GM19463 (cell line): ENCODE data around the gene MNAT1.
"Not testable (repeated sequence)": the region's sequence is repeated elsewhere in the genome, so short reads cannot be mapped to it uniquely, and the experiment has no call there.

Experiments used
- ATAC-seq: cut with Tn5 transposase; IDR thresholded peaks from one replicate; pipeline ENCODE4 v1.9.1; 2021; ENCODE audit warnings: mild to moderate bottlenecking, moderate library complexity; ENCODE audit not compliant: unreplicated experiment

Gene MNAT1

DNA sequence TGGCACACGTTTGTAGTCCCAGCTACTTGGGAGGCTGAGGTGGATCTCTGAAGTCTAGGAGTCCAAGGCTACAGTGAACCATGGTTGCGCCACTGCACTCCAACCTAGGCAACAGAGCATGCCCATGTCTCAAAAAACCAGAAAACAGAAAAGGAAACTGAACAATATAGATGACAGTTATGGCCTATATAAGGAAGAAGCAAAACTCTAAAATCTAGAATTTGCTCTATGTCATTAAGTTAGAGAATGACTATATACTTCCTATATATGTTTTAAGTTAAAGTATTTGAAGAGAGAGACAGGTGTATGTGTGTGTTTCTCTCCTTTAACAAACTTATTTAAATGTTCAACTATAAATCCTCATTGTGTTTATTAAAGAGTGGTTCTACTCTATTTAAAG is 65.8 kb downstream of the MNAT1 start:
- ATAC-seq = no peak

GRCh38 chr14:60803871-60804270 is 69.3 kb downstream of the MNAT1 start:
- no peak for ATAC-seq

GRCh38 chr14:60805841-60806430 is 71.4 kb downstream of the MNAT1 start:
- ATAC-seq = no peak

- no peak for ATAC-seq
Measured at GRCh38 chr14:60807247-60807646, 72.7 kb downstream of the MNAT1 start.

- ATAC-seq = no peak
Measured at GRCh38 chr14:60807971-60808370, 73.4 kb downstream of the MNAT1 start.

DNA sequence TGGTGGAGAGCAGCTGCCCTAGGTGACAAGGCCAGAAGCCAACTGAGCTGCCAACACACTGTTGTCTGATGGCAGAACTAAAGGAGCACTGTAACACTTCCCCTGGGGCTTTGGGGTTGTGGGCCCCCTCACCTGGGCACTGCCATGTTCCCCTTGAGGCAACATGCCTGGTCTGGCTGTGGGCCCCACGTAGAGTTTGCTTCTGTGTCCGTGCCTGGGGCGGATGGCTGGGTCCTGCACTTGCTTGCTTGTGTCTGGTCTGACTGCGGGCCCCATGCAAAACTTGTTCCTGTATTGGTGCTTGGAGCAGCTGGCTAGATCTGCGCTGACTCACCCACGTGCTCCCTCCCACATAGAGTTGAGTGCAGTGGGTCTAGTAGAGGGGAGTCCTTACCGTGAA is 78.4 kb downstream of the MNAT1 start:
- ATAC-seq = no peak

- ATAC-seq = peak; percentile 96
Measured at GRCh38 chr14:60815371-60815770, 80.8 kb downstream of the MNAT1 start.

DNA sequence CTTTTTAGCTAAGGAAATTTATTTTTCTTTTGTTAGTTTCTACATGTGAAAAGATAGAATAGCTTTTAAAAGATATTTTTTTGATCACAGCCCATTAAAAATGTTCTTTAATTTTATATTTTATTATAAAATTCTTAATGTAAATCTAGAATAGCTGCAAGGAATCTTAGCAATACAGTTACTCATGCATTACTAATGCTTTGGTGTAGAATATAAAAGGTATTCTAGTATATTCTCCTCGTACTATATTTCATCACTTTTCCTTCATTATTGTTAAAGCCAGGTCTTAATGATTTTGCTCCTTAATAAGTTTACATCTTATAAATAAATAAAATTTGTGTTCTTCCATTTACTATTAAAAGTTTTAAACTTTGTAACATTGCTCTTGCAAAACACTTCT is 82.6 kb downstream of the MNAT1 start:
- ATAC-seq = no peak

GRCh38 chr14:60819575-60819974 is 85.0 kb downstream of the MNAT1 start:
- ATAC-seq = no peak

DNA sequence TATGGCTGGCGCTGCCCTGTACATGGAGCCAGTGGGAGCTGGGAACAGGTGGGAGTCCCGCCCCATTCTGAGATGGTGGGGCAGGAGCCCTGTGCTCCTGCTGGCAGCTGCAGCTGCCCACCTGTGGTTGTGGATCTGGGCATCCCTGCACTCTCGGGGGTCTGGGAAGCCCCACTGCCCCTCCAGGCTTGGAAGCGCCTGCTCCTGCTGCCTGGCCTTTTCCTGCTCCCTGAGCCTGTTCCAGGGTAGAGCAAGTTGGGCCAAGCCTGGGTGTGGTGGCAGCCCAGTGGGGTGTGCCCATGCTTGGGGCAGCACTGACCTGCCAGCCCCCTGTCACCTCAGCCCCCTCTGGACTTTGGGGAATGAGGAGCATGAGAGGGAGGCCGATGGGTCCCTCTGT is 104.0 kb downstream of the MNAT1 start:
- ATAC-seq = no peak

DNA sequence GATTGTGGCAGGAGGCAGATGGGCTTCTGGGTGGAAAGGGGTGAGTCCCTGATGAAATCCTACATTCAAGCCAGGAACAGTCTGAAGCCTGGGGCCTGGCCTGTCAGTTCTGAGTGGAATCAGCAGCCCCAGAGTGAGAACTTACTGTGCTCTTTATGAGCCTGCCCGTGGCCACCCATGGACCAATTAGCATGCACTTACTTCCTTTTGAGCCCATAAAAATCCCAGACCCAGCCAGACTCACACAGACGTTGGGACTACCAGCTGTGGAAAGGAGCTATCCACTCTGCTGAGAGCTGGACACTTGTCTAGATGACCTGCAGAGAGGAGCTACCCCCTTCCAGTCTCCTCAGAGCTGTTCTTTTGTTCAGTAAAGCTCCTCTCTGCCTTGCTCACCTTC is 104.5 kb downstream of the MNAT1 start:
- no peak for ATAC-seq

DNA sequence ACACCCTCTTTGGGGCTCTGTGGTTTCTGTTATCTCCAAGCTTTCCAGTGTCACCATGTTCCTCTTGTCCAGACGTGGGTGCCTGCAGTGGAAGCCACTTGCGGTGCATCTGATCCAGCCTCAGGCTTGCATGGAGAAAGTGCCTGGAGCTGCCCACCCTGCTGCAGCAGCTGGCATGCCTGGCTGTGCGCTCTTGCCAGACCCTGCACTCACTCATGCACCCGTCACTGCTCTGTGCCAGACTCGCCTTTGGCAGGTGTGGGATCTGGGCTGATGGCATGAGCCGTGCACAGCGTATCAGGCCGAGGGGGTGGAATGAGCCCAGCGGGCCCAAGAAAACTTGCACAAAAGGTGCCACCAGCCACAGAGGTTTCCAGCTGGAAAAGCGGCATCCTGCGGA is 105.1 kb downstream of the MNAT1 start:
- no peak for ATAC-seq

GRCh38 chr14:60840313-60840712 is 105.8 kb downstream of the MNAT1 start:
- no peak for ATAC-seq

DNA sequence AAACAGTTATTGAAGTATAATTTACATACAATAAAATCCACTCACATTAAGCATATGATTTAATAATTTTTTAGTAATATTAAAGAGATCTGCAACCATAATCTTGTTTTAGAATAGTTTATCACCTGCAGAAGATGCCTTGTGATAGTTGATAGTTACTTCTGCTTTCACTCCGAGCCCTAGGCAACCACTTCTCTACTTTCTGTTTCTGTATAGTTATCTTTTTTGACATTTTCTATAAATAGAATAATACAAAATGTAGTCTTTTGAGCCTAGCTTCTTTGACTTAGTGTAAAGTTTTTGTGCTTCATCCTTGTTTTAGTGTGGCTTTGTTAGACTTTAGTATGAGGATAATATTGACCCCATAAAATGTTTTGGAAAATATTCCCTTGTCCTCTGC is 111.0 kb downstream of the MNAT1 start:
- peak; percentile 85 for ATAC-seq

- ATAC-seq = no peak
Measured at GRCh38 chr14:60848066-60848465, 113.5 kb downstream of the MNAT1 start.

GRCh38 chr14:60851692-60852091 is 117.1 kb downstream of the MNAT1 start:
- not testable (repeated sequence) for ATAC-seq

GRCh38 chr14:60856111-60856510 is 121.5 kb downstream of the MNAT1 start:
- ATAC-seq = no peak

DNA sequence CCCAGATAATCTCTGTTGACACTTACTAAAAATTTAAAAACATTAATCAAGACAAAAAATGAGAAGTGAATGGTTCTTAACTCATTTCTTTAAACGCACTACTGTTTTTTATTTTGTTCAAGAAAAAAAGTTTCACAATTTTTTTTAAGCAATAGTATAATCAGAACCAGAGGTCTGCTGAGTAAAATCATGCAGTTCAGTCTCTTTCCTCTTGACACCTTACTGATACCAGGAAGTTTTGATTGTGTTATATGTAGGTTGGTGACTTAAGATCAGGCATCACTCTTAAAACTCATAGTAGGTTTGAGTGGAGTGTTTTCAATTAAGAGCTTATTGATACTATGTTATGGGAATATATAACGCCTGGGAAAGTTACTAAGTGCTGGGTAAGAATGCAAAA is 125.0 kb downstream of the MNAT1 start:
- no peak for ATAC-seq

DNA sequence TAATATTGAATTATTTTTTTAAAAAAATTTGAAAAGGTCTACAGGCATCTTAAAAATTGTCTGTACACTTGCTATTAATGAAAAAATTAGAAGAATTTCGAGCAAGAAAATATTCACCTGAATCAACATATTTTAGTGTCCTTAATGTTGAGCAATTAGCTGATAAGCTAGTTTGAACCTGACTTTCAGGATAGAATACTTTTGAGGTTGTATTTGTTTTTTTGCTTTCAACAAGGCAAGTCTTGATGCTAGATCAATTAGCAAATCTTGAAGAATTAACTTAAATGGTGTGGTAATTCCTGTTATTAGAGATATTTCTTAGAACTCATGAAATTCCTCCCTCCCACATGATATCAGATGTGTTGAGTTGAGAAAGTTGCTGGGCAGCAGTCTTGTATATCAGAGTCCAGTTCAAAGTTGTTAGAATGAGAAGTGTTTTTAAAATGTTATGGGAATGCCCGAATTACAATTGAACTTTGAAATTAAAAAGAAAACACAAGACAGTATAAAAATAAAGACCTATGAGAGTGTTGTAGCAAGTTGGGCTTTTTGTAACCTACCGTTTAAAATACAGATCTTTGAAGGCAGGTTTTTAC is 127.1 kb downstream of the MNAT1 start:
- ATAC-seq = no peak

- ATAC-seq = no peak
Measured at GRCh38 chr14:60862283-60862682, 127.7 kb downstream of the MNAT1 start.

DNA sequence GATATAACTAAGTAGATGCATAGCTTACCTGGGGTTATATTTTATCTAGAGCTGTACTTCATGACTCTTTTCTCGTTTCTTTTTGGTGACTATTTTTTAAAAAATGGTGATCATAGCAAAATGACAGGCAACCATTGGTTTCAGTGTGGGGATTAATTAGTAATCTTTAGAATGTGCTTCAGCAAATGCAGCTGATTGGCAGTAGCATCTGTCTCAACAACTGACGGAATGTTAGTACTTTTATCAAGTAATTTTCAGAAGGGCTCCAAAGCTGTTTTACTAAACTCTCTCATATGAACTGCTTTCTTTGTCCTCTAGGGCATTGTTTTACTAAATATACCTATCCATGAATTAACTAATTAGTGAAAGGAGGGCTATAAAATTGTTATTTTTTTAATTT is 128.7 kb downstream of the MNAT1 start:
- ATAC-seq = no peak

DNA sequence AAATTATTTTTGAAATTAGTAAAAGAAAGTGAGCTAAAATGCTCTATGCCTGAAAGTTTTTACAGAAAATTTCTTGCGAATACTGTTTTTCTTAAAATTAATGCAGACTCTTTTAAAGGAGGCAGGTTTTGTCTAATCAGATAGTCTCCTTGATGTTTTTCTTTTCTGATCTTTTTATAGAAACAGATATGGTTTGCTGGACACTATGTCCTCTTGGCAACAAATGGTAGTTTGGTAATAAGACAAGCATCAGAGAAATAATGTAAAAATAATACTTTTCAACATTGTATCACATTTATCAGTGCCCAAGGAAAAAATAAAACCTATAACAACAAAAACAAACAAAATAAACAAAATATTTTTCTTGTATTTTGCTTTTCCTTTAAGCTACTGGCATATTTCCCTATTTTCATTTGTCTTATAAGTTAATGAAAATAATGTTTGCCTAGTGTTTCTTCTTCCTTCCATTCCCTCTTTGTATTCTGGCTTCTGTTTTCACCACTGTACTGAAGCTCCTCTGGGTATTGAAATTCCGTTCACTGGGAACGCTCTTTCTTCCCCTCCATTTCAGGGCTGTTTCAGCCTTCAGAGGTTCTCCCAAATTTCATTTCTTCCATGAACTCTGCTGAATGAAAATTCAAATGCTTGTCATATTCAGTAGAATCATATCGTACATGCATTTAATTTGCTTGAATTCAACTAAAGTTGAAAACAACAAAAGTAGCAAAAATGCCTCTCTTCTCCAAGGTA is 131.0 kb downstream of the MNAT1 start:
- ATAC-seq = no peak
